ENCODE data around the gene ARPC3. TPM values are rescaled to one million over a fixed set of nuclear protein-coding genes. Genes with fewer than 3 reads are reported as not detected.
"Not testable (repeated sequence)": the region's sequence is repeated elsewhere in the genome, so short reads cannot be mapped to it uniquely, and the experiment has no call there.

Gene ARPC3
- total RNA-seq (151 TPM), polyA plus RNA-seq (220 TPM)

DNA sequence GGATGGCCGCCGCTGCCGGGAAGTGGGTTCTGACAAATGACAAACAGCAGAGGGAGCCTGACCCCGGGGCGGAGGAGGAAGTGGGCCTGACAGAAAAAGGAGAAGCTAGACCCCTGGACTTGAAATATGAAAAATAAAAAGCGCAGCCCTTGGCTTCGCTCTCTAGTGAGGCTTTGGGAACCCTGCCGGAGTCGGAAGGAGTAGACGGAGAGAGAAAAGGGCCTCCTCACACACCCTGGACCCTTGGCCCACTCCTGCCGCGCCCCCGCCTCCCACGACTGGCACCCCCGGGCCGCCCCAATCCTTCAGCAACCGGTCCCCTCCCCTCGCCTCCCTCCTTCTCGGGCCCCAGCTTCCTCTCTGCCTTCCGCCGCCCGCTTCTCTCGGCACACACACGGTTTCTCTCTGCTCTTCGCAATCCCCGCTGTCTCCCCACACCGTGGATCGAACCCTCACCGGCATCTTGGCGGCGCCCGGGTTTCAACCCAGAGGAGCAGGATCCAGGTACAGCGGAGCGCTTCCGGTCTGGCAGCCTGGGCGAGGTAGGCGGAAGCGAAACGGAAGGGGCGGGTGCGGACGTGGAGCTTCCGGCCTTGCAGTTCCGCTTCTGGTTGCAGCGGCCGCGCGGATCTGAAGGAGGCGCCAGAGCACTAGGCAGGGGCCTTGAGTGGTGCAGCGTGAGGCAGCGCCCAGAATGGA, at the start of gene ARPC3:
TSS of gene ARPC3 (minus strand) at position 539 of the 699 bp plus-strand sequence. CDS start at position 462, 77 bp downstream.
- DNase-seq (ENCODE audit: extremely low spot score) = peak; percentile 91
- no peaks in the 10 kb centered on the region for H3K4me1 ChIP-seq (ENCODE audit: insufficient read depth)
- peak within 1 kb of the TSS; percentile 97 for H3K4me3 ChIP-seq (ENCODE audit: low read depth, low read length)
- no peaks in the 10 kb centered on the region for H3K36me3 ChIP-seq (ENCODE audit: insufficient read depth)
- under 1% methylated on average over 51 of the region's 51 CpGs for WGBS
- peak within 1 kb of the TSS; percentile 91 for H3K27ac ChIP-seq (ENCODE audit: low read depth)

DNA sequence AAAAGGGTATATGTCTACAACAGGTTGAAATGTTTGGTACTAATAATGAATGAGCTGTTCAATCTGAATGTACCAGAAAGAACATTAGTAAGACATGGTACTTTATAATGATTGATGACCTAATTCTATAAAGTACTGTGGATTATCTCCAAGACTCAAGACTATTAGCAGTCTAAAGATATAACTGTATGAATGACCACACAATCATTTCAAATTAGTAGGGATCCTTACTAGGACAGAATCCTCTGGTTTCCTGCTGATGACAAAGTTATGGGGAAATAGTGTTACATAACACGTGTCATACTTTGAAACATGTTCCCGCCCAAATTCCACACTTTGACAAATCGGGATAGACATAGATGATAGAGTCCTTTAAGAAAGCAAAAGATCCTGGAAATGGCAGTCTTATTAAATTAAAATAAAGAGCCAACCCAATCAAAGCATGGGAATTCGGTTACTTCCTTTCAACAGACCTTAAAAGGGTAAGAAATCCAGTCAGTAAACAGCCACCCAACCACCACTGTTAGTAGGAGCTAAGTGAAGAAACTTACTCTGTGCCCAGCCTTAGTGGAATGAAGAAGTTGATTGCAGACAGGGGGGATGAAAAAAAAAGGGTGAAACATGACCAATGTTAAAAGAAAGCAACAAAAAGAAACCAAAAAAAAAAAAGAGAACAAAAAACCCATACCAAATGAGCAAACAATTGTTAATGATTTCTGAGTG, 49.0 kb upstream of the ARPC3 start:
- H3K36me3 ChIP-seq (ENCODE audit: insufficient read depth) = no peaks in the 10 kb centered on the region
- H3K4me1 ChIP-seq (ENCODE audit: insufficient read depth) = no peaks in the 10 kb centered on the region
- WGBS = 70% methylated on average over 4 of the region's 4 CpGs
- no peak overlapping the region for H3K4me3 ChIP-seq (ENCODE audit: low read depth, low read length)
- no peak overlapping the region for H3K27ac ChIP-seq (ENCODE audit: low read depth)
- no peak for DNase-seq (ENCODE audit: extremely low spot score)

DNA sequence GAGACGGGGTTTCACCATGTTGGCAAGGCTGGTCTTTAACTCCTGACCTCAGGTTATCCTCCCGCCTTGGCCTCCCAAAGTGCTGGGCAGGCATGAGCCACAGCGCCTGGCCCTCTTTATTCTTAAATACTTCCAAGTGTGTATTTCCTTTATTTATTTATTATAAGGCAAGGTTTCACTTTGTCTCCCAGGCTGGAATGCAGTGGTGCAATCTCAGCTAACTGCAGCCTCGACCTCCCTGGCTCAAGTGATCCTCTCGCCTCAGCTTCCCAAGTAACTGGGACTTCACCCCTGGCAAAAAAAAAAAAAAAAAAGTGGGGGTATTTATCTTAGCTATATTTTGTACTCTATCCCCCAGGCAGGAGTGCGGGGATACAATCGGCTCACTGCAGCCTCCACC, 25.3 kb upstream of the ARPC3 start:
- Histone ChIP-seq H3K36me3 (ENCODE audit: insufficient read depth) (peaks cover 2% of the 10 kb centered on the region), H3K4me1 (ENCODE audit: insufficient read depth) (no peaks in the 10 kb centered on the region), H3K27ac (ENCODE audit: low read depth) (no peak overlapping the region), H3K4me3 (ENCODE audit: low read depth, low read length) (no peak overlapping the region)
- WGBS = 97% methylated on average over 7 of the region's 7 CpGs
- DNase-seq (ENCODE audit: extremely low spot score) = no peak

DNA sequence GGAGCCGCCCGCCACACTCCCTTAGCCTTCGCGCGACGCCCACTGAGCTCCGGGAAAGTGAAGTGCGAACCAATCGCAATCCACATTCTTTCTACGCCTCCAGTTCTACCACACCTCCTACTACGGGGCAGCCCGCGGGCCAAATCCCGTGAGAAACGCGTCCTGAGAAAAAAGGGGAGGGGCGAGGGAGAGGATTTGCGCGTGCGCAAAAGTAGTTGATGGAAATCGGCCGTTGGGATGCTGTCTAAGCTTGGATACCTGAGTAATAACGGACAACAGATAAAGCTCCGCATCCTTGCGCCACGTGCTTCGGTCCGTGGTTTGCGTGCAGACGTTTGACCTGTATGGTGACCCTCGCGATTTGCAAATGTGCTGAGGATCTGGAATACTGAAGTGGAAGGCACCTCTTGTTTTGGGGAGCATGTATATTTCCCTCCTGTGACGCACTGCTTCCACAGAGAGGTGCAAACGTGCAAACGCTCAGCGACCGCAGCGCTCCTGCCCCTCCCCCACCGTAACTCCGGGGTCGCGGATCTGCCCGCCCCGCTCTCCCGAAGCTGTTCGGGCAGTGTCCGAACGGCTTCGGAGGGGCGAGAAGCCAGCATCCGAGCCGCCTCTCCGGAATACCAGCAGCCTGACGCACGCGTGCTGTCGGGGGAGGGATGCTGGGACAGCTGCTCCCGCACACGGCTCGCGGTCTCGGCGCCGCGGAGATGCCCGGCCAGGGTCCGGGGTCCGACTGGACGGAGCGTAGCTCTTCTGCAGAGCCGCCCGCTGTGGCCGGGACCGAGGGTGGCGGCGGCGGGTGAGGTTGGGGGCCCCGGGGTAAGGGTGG, 18.3 kb upstream of the ARPC3 start, which contains the start of the genes FAM216A and GPN3:
TSS of gene FAM216A (plus strand) at position 632 of the 835 bp plus-strand sequence. CDS start at position 663, 31 bp downstream.
TSS of gene GPN3 (minus strand) at position 44 of the 835 bp plus-strand sequence. CDS start 54 bp downstream, outside the sequence.
- under 1% methylated on average over 78 of the region's 78 CpGs for WGBS
- Histone ChIP-seq H3K27ac (ENCODE audit: low read depth) (peak within 1 kb of the TSS; percentile 92), H3K4me3 (ENCODE audit: low read depth, low read length) (peak within 1 kb of the TSS; percentile 62), H3K36me3 (ENCODE audit: insufficient read depth) (peaks cover 2% of the 10 kb centered on the region), H3K4me1 (ENCODE audit: insufficient read depth) (no peaks in the 10 kb centered on the region)
- peak; percentile 99 for DNase-seq (ENCODE audit: extremely low spot score)

DNA sequence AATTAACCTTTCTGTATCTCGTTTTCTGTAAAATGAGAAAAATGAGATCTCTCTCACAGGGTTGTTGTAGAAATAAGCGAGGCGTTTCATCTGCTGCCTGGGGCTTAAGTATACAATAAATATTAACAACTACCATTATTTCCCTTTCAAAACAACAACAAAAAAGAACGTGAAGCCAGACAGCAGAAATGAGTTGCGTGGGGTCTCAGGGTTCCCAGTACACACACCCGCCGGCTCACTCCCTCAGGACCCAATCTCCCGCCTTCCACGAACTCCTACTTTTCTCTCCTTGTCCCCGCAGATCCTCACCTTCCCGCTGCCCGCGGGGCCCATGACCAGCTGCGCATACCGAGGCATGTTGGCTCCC, 17.7 kb upstream of the ARPC3 start:
- Histone ChIP-seq H3K36me3 (ENCODE audit: insufficient read depth) (peaks cover 2% of the 10 kb centered on the region), H3K4me3 (ENCODE audit: low read depth, low read length) (peak overlapping the region; percentile 62), H3K27ac (ENCODE audit: low read depth) (peak overlapping the region; percentile 46), H3K4me1 (ENCODE audit: insufficient read depth) (no peaks in the 10 kb centered on the region)
- WGBS = under 1% methylated on average over 15 of the region's 15 CpGs
- DNase-seq (ENCODE audit: extremely low spot score) = no peak

DNA sequence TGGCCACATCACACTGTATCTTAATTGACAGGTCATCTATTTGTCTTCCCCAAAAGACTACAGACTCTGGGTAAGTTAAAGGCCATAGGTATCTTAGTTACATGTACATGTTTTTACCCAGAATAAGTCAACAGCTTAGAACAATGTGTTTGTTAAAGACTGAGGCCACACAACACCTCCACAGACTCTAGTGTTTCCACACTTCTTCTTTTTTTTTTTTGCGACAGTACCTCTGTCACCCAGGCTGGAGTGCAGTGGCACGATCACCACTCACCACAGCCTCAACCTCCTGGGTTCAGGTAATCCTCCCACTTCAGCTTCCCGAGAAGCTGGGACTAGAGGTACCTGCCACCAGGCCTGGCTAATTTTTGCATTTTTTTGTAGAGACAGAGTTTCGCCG, 16.7 kb upstream of the ARPC3 start:
- Histone ChIP-seq H3K4me1 (ENCODE audit: insufficient read depth) (no peaks in the 10 kb centered on the region), H3K27ac (ENCODE audit: low read depth) (no peak overlapping the region), H3K36me3 (ENCODE audit: insufficient read depth) (peaks cover 5% of the 10 kb centered on the region), H3K4me3 (ENCODE audit: low read depth, low read length) (no peak overlapping the region)
- 64% methylated on average over 5 of the region's 5 CpGs for WGBS
- DNase-seq (ENCODE audit: extremely low spot score) = no peak

DNA sequence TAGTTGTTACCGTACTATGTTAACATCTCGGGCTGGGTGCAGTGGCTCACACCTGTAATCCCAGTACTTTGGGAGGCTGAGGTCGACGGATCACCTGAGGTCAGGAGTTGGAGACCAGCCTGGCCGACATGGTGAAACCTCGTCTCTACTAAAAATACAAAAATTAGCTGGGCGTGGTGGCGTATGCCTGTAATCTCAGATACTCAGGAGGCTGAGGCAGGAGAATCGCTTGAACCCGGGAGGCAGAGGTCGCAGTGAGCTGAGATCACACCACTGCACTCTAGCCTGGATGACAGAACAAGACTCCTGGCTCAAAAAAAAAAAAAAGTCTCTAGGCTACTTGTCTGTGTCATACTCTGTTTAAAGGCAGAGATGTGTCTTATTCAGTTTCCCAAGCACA, 15.6 kb upstream of the ARPC3 start:
- H3K4me3 ChIP-seq (ENCODE audit: low read depth, low read length); H3K27ac ChIP-seq (ENCODE audit: low read depth); DNase-seq (ENCODE audit: extremely low spot score); H3K4me1 ChIP-seq (ENCODE audit: insufficient read depth); H3K36me3 ChIP-seq (ENCODE audit: insufficient read depth): not testable (repeated sequence)
- WGBS = 94% methylated on average over 11 of the region's 11 CpGs

DNA sequence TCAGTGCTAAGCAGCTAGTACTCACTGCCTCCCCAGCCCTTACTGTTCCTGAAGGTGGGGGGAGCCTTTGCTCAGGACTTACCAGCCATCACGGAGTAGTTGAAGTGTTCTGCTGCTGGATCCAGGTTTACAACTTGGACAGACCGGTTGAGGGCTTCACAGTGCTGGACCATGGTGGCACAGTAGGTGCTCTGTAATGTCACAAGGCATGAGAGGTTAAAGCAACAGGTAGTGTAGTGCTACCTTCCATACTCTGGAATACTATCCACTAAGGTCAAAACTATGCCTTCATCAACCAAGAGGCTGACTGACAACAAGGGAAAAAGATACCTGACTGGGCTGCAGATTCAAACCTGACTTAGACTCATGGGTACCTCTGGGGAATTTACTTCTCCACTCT, 14.9 kb upstream of the ARPC3 start:
- DNase-seq (ENCODE audit: extremely low spot score) = no peak
- Histone ChIP-seq H3K4me3 (ENCODE audit: low read depth, low read length) (no peak overlapping the region), H3K4me1 (ENCODE audit: insufficient read depth) (no peaks in the 10 kb centered on the region), H3K36me3 (ENCODE audit: insufficient read depth) (peaks cover 5% of the 10 kb centered on the region), H3K27ac (ENCODE audit: low read depth) (no peak overlapping the region)
- WGBS = 95% methylated on average over 2 of the region's 2 CpGs

DNA sequence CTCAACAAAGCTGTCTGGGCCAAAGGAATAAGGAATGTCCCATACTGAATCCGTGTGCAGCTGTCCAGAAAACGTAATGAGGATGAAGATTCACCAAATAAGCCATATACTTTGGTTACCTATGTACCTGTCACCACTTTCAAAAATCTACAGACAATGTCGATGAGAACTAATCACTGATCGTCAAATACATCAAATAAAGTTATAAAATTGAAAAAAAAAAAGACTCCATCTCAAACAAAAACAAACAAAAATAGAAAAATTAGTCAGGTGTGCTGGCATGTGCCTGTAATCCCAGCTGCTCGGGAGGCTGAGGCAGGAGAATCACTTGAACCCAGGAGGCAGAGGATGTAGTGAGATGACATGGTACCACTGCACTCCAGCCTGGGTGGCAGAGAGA, 11.1 kb upstream of the ARPC3 start:
- H3K4me3 ChIP-seq (ENCODE audit: low read depth, low read length); H3K36me3 ChIP-seq (ENCODE audit: insufficient read depth); H3K4me1 ChIP-seq (ENCODE audit: insufficient read depth); H3K27ac ChIP-seq (ENCODE audit: low read depth); DNase-seq (ENCODE audit: extremely low spot score): not testable (repeated sequence)
- whole genome bisulfite sequencing = 89% methylated on average over 5 of the region's 5 CpGs

DNA sequence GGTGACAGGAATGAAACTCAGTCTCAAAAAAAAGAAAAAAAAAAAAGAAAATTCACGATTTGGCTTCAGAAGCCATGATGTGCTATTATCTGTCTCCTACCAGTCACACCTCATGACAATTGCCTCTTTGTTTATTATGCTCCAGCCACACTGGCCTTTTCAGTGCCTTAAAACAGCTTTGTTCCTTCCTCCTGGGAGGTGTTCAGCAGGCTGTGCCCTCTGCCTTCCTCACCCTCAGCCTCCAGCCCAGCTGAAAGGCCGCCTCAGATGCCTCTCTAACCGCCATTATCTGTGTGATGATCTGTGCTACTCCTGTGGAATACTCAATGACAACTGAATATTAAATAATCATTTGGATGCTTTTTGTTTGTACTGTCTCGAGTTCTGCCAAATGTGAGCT, 8.6 kb upstream of the ARPC3 start:
- Histone ChIP-seq H3K27ac (ENCODE audit: low read depth) (no peak overlapping the region), H3K4me3 (ENCODE audit: low read depth, low read length) (no peak overlapping the region), H3K4me1 (ENCODE audit: insufficient read depth) (no peaks in the 10 kb centered on the region), H3K36me3 (ENCODE audit: insufficient read depth) (peaks cover 3% of the 10 kb centered on the region)
- DNase-seq (ENCODE audit: extremely low spot score) = no peak
- WGBS = 92% methylated on average over 4 of the region's 4 CpGs

DNA sequence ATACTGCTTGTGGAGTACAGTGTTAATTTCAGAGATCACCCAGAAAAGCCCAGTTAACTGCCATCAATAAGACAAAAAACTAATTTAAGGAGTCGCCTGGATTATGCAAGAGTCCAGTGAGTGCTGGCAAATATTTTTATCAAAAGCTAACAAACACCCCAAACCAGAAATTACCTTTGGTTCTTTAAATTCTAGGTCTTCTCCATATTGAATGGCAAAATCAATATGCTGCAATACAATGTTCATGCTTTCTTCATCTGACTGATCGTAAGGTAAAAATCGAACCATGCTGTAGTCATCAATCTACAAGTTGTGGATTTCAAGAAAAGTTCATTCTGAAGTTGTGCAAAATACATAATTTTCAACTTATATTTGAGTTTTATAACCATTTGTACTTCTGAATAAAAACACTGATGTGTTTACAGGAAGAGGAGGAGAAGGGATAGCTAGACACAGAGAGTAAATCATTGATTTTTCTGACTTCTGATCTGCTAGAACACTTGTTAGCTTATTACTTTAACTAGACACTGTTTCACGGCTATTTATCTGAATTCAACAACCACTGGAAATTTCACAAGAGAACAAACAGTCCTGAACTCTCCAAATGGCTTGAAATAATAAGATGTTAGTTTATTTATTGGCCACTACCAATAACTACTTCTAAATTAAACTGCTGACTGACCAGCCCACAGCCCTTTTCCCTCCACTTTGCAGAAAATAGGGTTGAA, 3.6 kb upstream of the ARPC3 start:
- no peak overlapping the region for H3K27ac ChIP-seq (ENCODE audit: low read depth)
- 94% methylated on average over 4 of the region's 4 CpGs for WGBS
- no peaks in the 10 kb centered on the region for H3K4me1 ChIP-seq (ENCODE audit: insufficient read depth)
- no peak overlapping the region for H3K4me3 ChIP-seq (ENCODE audit: low read depth, low read length)
- DNase-seq (ENCODE audit: extremely low spot score) = no peak
- H3K36me3 ChIP-seq (ENCODE audit: insufficient read depth) = no peaks in the 10 kb centered on the region

DNA sequence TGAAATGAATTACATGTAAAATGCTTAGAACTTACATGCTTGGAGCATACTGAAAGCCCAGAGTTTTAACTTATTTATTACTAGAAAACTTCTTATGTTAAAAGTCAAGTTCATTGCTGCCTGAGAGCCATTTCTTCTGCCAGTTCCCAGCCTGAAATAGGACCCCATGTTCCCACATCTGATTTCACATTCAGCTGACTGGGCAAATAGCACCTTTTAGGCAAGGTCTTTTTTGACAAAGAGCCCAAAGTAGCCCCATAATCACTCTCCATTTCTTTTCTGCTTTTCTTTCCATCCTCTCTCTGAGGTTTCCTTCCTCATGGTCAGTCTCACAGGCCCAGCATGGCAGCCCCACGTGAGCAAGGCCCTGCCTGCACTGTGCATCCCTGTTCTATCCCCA, 1.1 kb upstream of the ARPC3 start:
- DNase-seq (ENCODE audit: extremely low spot score) = no peak
- Histone ChIP-seq H3K27ac (ENCODE audit: low read depth) (no peak overlapping the region), H3K4me3 (ENCODE audit: low read depth, low read length) (no peak overlapping the region), H3K36me3 (ENCODE audit: insufficient read depth) (no peaks in the 10 kb centered on the region), H3K4me1 (ENCODE audit: insufficient read depth) (no peaks in the 10 kb centered on the region)
- 69% methylated on average over 1 of the region's 1 CpG for WGBS

DNA sequence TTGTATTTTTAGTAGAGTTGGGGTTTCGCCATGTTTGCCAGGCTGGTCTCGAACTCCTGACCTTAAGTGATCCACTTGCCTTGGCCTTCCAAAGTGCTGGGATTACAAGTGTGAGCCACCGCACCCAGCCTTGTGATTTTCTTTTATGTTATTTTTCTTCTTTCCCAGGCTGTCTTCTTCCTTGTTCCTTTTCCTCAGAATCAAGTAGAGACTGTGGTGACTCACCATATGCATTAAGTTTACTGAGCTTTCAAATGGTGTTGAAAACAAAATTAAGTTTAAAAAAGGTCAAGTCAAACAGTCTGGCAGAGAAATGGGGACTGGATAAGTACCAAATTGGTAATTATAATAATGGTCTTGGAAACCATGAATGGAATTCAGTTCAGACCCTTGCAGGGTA, 5.7 kb downstream of the ARPC3 start:
- Histone ChIP-seq H3K4me3 (ENCODE audit: low read depth, low read length) (no peak overlapping the region), H3K4me1 (ENCODE audit: insufficient read depth) (no peaks in the 10 kb centered on the region), H3K36me3 (ENCODE audit: insufficient read depth) (peaks cover 4% of the 10 kb centered on the region), H3K27ac (ENCODE audit: low read depth) (no peak overlapping the region)
- DNase-seq (ENCODE audit: extremely low spot score) = no peak
- WGBS = 96% methylated on average over 3 of the region's 3 CpGs
